ELF-1 (cell line): ENCODE data around the gene EFCAB8.
"Not testable (repeated sequence)": the region's sequence is repeated elsewhere in the genome, so short reads cannot be mapped to it uniquely, and the experiment has no call there.

Source experiments
- DNase-seq: peaks from one replicate; pipeline ENCODE4 v3.0.0-alpha.2; 2016; ENCODE audit warnings: low read depth, low spot score

The EFCAB8 gene

DNA sequence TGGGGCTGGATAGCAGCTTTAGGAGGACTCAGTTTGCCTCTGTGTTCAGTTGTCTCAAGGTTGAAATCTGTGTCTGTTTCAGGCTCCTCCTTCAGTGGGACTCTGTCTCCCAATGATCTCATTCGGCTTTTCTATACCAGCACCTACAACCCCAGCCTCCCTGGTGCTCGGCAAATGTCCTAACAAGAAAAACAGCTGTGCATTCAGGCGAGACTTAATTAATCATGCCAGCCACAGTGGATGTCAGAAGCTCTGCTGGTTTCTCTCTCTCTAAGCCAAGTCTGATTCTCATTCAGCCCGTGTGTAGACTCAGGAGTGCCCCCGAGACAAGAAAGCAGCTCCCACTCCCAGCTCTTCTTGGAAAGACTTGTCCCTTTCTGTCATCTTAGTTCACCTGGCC lies 98.7 kb downstream of the EFCAB8 start:
- DNase-seq, result no peak

- DNase-seq, result no peak
Observed at GRCh38 chr20:32958574-32958973, 99.9 kb downstream of the EFCAB8 start.

DNA sequence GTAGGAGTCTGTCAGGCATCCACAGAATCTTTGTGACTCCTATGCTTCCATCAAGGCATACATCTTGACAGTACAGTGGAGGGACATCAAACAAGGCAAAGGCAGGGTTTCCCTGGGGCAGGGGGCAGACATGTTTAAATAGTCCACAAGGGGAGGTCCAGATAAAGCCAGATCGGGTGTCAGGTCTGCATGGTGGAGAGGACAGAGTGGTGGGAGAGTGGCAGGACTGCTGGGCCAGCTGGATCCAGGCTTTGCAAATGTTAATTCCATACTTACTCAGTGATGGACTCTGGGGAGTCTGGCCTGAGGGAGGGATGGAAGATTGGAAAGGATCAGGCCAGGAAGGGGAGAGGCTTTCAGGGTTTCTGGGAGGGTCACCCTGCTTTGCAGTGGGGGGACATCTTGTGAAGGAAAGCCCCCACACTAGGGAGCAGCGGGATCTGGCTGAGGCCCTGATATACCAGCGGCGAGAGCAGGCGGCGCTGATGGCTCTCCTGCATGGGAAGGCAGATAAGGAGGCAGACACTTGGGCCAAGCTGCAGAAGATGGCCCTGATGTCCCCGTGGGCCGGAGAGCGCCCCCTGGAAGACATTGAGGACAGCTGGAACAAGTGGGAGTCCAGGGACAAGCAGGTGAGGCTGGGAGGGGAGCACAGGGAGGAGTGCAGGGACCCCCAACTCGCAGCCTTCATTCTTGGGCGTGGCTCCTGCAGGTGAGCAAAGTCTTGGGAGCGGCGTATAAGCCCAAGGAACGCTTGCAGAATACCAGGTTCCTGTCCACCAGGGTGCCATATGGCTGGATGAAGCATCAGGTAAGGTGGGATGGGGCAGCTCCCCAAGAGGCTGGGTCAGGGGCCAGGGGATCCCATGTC lies 100.9 kb downstream of the EFCAB8 start:
- no peak for DNase-seq

DNA sequence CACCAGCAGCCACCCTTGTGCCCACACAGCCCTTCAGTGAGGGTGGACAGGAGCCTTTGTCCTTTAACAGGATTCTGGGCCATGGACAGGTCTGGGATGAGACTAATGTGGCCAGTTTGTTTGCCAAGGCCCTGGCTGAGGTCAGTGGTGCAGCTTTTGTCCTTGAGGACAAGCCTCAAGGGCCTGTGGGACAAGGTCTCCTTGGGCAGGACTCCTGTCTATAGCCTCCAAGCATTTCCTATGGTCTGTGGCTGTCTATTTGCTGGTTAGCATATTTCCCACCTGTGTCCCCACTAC lies 101.4 kb downstream of the EFCAB8 start:
- DNase-seq, result no peak

GRCh38 chr20:32960849-32961731 lies 102.4 kb downstream of the EFCAB8 start:
- no peak for DNase-seq

DNA sequence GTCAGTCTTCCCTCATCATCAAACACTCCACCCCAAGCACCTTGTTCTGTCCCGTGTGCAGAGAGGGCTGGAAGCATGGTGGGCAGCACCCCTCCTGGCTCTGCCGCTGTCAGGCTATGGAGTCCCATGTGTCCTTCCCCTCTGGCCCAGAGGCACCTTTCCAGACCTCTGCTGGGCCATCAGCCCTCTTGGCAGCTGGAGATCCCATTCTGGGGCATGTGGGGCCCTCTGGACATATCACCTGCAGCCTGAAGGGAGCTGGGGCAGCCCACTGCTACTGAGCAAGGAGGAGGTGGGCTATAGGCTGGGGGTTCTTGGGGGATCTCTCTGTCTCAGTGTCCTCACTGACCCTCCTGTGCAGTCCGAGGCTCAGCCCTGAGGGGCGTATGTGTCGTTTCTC lies 103.3 kb downstream of the EFCAB8 start:
- DNase-seq, result no peak

GRCh38 chr20:32962646-32963045 lies 103.9 kb downstream of the EFCAB8 start:
- not testable (repeated sequence) for DNase-seq

GRCh38 chr20:32963176-32963575 lies 104.5 kb downstream of the EFCAB8 start:
- no peak for DNase-seq

DNA sequence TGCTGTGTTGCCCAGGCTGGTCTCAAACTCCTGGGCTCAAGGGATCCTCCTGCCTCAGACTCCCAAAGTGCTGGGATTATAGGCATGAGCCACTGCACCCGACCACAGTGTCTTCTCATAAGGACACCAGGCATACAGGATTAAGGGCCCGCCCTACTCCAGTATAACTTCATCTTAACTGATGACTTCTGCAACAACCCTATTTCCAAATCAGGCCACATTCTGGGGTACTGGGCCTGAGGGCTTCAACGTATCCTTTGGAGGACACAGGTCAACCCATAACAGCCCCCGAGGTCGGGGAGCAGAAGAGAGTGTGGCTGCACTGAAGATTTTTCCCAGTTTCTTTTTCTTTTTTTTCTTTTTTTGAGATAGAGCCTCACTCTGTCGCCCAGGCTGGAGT lies 105.9 kb downstream of the EFCAB8 start:
- DNase-seq, result no peak

GRCh38 chr20:32965115-32965514 lies 106.4 kb downstream of the EFCAB8 start:
- DNase-seq, result no peak

- no peak for DNase-seq
Observed at GRCh38 chr20:32965581-32966373, 107.1 kb downstream of the EFCAB8 start.

DNA sequence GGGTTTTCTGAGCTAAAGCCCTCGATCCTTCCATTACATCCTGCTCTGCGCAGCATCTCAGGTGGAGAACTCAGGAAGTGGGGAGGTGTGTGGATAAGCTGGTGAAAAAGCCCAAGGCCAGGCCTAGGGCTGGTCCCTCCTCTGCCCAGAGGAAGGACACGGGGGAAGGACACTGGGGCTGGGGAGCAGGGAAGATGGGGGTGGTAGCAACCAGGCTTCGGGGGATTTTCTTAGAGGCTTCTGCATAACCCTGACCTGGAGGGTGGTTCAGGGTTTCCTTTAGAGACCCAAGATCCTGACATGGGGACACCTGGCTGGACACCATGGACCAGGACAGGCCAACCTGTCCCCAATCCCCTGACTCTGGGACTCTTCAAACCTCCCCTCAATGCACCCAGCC lies 107.7 kb downstream of the EFCAB8 start:
- DNase-seq, result no peak

DNA sequence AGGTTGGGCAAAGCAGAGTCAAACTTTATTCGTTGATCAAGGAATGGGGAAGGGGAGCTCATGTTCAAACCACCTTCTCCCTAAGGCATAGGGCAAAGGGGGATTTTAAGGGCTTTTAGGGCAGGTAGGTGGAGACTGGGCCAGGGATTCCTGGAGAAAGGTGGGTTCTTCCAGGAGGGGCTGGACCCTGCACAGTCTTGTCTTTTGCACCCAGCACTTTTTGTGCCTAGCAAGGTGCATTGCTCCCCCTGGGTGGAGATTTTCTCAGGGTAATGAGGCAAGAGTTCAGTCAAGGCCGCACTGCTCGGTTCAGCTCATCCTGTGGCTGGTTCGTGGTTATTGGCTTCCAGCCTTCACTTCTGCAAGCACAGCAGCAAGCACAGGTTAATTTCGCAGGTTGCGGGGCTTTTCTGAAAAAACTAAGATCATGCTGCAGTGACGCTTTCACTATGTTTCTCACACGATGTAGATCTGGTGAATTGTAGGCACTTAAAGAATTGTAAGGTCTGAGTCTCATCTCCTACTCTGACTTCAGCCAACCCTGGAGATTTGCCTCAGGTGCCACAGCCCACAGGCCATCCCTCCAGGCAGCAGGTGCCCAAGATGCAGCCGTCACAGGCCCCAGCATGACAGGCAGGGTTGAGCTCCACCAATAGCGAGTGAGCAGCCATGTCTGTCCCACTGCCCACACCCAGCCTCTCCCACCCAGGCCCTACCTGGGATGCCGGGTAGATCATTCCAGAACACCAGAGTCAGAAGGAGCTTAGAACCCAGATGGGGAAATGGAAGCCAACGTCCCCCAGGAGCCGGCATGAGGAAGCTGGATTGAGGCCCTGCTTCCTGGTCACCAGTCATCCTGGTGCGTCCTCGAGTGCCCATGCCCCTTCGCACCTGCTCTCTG lies 108.4 kb downstream of the EFCAB8 start:
- DNase-seq, result no peak

GRCh38 chr20:32967961-32968457 lies 109.3 kb downstream of the EFCAB8 start:
- DNase-seq, result no peak

- no peak for DNase-seq
Observed at GRCh38 chr20:32968478-32969241, 109.9 kb downstream of the EFCAB8 start.

- DNase-seq, result no peak
Observed at GRCh38 chr20:32969356-32970114, 110.8 kb downstream of the EFCAB8 start.

DNA sequence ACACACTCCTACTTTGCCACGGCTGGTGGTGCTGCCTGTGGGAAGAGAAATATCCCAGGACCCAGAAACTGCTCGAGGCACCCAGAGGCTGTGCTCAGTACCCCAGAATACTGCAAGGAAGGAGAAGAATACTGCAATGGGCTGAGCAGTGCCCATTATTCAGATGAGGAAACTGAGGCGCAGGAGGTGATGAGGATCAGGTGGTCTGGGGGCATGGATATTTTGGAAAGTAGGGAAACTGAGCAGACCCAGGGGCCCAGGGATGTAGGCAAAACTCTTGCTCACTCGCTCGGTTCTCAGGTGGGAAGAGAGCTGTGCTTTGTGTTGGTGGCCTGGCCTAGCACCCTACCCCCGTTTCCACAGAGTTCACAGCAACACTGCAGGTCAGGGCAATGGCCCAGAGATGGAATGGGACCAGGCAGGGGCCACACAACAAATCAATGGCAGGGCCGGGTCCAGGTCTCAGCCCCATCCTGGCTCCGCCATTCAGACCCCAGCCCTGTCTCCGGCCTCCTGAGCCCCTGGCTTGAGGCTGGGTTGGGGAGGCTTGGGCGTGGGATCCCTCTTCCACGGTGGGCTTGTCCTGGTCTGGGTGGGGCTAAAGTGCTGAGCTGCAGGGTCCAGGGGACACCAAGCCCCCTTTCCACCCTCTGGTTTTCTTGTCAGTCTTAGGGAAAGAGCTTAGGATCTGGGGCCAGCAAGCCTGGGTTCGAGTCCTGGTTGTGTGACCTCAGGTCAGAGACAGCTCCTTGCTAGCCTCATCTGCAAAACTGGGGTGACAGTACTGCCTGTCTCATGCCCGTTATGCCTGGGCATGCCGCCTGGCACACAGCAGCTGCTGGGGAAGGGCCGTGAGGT lies 111.6 kb downstream of the EFCAB8 start:
- DNase-seq, result no peak

GRCh38 chr20:32970973-32971300 lies 112.2 kb downstream of the EFCAB8 start:
- DNase-seq, result no peak
